Measurements from ENCODE around the gene TSPAN12. TPM values are rescaled to one million over a fixed set of nuclear protein-coding genes. Genes with fewer than 3 reads are reported as not detected.

The TSPAN12 gene
- total and polyA plus RNA-seq, 2 of the 8 experiments (the other 6 are each of a cell fraction or from before 2014, with no cell fraction given) = 6.1 to 17.9 TPM

DNA sequence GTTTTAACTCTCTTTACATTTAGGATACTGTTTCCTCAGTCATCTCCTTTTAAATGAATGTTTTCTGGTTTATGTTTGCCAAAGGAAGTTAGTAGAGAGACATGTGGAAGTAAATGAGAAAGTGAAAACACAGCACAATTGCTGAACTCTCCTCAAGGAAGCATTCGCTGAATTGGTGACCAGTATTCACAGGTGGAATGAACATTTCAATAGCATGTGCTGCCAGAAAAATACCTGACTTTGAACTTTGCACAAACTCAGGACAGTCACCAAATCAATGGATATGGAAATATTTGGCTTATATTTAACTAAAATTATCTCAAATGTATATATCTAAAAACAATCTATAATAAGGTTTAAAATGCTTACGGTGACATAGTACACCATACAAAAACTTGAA lies 28.5 kb downstream of the TSPAN12 start:
- Histone ChIP-seq H3K14ac (ENCODE audit: insufficient read length) (no peak overlapping the region), H2AFZ (ENCODE audit: low read length) (no peak overlapping the region), H3K9me3 (ENCODE audit: insufficient read depth in 2 of 2, low read depth in 1 of 2, low read length in 1 of 2) (no peaks in the 10 kb centered on the region; a peak in 1 of 4 replicates), H3K79me2 (ENCODE audit: control insufficient read depth in 1 of 2, insufficient read depth in 2 of 2, low read length in 2 of 2) (no peaks in the 10 kb centered on the region), H2AK5ac (ENCODE audit: low read depth, low read length) (no peak overlapping the region), H3K27me3 (replicated peaks in 1 of 4; ENCODE audit: control insufficient read depth in 3 of 4, extremely low read depth in 1 of 4, insufficient read depth in 3 of 4, low read length in 3 of 4) (no peaks in the 10 kb centered on the region), H2BK12ac (ENCODE audit: low read depth, low read length) (no peak overlapping the region), H3K4ac (replicated peaks; ENCODE audit: insufficient read length, low read depth, low read length) (no peak overlapping the region), H3K4me3 (ENCODE audit: extremely low read depth in 1 of 4, insufficient read depth in 2 of 4, low read depth in 3 of 4, low read length in 4 of 4) (no peak overlapping the region), H4K5ac (ENCODE audit: insufficient read length, low read depth, low read length) (no peak overlapping the region), H3K79me1 (ENCODE audit: low read depth, low read length) (no peaks in the 10 kb centered on the region), H3K36me3 (ENCODE audit: control insufficient read depth in 2 of 4, insufficient read depth in 4 of 4, low read length in 3 of 4) (no peaks in the 10 kb centered on the region), H3K23ac (ENCODE audit: insufficient read length) (no peak overlapping the region), H3K4me1 (replicated peaks in 1 of 4; ENCODE audit: control insufficient read depth in 3 of 4, insufficient read depth in 4 of 4, low read length in 3 of 4) (peaks cover 0 to 9% (median 4%) of the 10 kb centered on the region in 4 experiments; a peak in 5 of 7 replicates), H4K91ac (replicated peaks; ENCODE audit: insufficient read length, low read length) (no peak overlapping the region), H2BK20ac (ENCODE audit: low read length) (no peak overlapping the region), H4K20me1 (replicated peaks in 1 of 2; ENCODE audit: control insufficient read depth in 1 of 2, insufficient read depth in 2 of 2, low read length in 2 of 2) (no peaks in the 10 kb centered on the region), H3K23me2 (ENCODE audit: low read depth, low read length) (no peaks in the 10 kb centered on the region; the same call in 1 of the 2 replicates), H4K8ac (ENCODE audit: extremely low read depth, insufficient read depth, low read length) (no peak overlapping the region), H3K56ac (replicated peaks; ENCODE audit: insufficient read length, low read depth, low read length) (no peak overlapping the region), H3K18ac (ENCODE audit: extremely low read depth, low read length) (no peak overlapping the region), H2BK120ac (replicated peaks; ENCODE audit: low read depth, low read length) (no peak overlapping the region), H3K4me2 (ENCODE audit: insufficient read depth in 1 of 2, low read depth in 2 of 2, low read length in 2 of 2) (no peak overlapping the region), H3K9ac (replicated peaks in 1 of 4; ENCODE audit: extremely low read depth in 1 of 4, low read depth in 3 of 4, low read length in 3 of 4) (no peak overlapping the region), H2BK15ac (ENCODE audit: low read length) (no peak overlapping the region), H2BK5ac (ENCODE audit: low read depth, low read length) (no peak overlapping the region), H3K27ac (ENCODE audit: low read depth, low read length) (no peak overlapping the region)
- DNase-seq (ENCODE audit: low read depth in 1 of 2, low spot score in 2 of 2) (no peak), FAIRE-seq (no peak)
- WGBS, 2 experiments (ENCODE audit: extremely low coverage in 1 of 2, insufficient coverage in 1 of 2, insufficient read length in 1 of 2, insufficient replicate concordance in 2 of 2, low coverage in 1 of 2, low lambda C conversion rate in 2 of 2, missing lambda C conversion rate in 1 of 2) = 93% methylated on average over 2 of the region's 2 CpGs; no CpG with 5 or more reads in 1 of the 2 experiments
- ChIA-PET CTCF (ENCODE audit: partially characterized antibody) (no interaction called here), POLR2A (ENCODE audit: partially characterized antibody) (interaction anchor here (1.0 kb wide), 1 partner anchor 27 kb away, joined by 3 read pairs; no protein-coding TSS in a partner anchor)
- no peak for TF ChIP-seq CTBP2 (IDR thresholded peaks at IDR 0.05; ENCODE audit: borderline replicate concordance, insufficient read depth, insufficient read length, low read length)
- TF ChIP-seq NRF1 (IDR thresholded peaks at IDR 0.05; ENCODE audit: low read depth, low read length) = no peak
- TF ChIP-seq SAP30 (IDR thresholded peaks at IDR 0.05; ENCODE audit: insufficient read depth, insufficient replicate concordance, low read length) = no peak
- TF ChIP-seq EGR1 (IDR thresholded peaks at IDR 0.05; ENCODE audit: borderline replicate concordance, low read depth, low read length) = no peak
- no peak for TF ChIP-seq CHD1 (IDR thresholded peaks at IDR 0.05; ENCODE audit: low read depth, low read length)
- no peak for TF ChIP-seq CREB1 (IDR thresholded peaks at IDR 0.05)
- no peak for TF ChIP-seq YY1 (IDR thresholded peaks at IDR 0.05; ENCODE audit: low read depth, low read length)
- no peak for TF ChIP-seq TCF12 (IDR thresholded peaks at IDR 0.05; ENCODE audit: low read depth, low read length)
- no peak for TF ChIP-seq SP4 (IDR thresholded peaks at IDR 0.05; ENCODE audit: low read length)
- no peak for TF ChIP-seq POU5F1 (IDR thresholded peaks at IDR 0.05; ENCODE audit: low read depth, low read length)
- TF ChIP-seq BACH1 (IDR thresholded peaks at IDR 0.05; ENCODE audit: low read length) = no peak
- no peak for TF ChIP-seq EZH2 (IDR thresholded peaks at IDR 0.05; ENCODE audit: low read depth, low read length, severe bottlenecking)
- TF ChIP-seq, protein P1, sequence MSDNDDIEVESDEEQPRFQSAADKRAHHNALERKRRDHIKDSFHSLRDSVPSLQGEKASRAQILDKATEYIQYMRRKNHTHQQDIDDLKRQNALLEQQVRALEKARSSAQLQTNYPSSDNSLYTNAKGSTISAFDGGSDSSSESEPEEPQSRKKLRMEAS (IDR thresholded peaks at IDR 0.05) = no peak
- no peak for TF ChIP-seq ATF2 (IDR thresholded peaks at IDR 0.05; ENCODE audit: low read length)

Data from H1 (cell line).